RPMI7951 (cell line): ENCODE data around the gene ZNF761. TPM values are rescaled to one million over a fixed set of nuclear protein-coding genes. Genes with fewer than 3 reads are reported as not detected.
"Not testable (repeated sequence)": the region's sequence is repeated elsewhere in the genome, so short reads cannot be mapped to it uniquely, and the experiment has no call there.

Experiments used
- DNase-seq: peaks from one replicate; pipeline ENCODE4 v3.0.0-alpha.2; 2012; ENCODE audit warnings: low read depth
- total RNA-seq: library from RNA; depleted of rRNA; stranded (reverse); fragments of >200 nt; shearing (Covaris generic); gene quantifications from 2 replicates; pipeline ENCODE4 v1.2.3, GENCODE V29; 2014

The ZNF761 gene
- total RNA-seq, 1 experiment from 2014 or later = 16.7 TPM

DNA sequence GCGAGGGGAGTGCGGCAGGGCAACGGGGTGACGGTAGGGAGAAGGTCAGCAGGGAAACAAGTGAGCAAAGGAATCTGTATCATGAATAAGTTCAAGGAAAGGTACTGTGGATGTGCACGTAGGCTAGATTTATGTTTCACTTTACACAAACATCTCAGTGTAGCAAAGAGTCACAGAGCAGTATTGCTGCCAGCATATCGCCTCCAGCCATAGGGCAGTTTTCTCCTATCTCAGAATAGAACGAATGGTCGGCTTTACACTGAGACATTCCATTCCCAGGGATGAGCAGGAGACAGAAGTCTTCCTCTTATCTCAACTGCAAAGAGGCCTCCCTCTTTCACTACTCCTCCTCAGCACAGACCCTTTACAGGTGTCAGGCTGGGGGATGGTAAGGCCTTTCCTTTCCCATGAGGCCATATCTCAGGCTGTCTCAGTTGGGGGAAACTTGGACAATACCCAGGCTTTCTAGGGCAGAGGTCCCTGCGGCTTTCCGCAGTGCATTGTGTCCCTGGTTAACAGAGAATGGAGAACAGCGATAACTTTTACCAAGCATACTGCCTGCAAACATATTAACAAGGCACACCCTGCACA is 28.4 kb downstream of the ZNF761 start:
- DNase-seq = not testable (repeated sequence)

DNA sequence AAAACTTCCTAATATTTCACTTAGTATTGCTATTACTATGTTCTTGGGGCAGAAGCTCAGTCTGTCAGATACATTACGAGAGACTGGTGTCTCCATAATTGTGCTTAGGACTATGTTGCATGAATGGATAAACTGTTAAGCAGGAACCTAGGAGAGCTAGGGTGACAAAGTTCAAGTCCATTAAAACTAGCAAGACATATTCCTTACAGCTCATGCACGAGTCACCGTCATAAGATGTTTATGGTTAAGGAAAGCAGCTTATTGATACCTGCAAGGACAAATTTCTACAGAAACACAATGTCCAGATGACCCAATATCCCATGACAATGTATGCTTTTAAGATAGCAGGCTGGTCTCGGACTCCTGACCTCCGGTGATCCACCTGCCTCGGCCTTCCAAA is 30.1 kb downstream of the ZNF761 start:
- no peak for DNase-seq

DNA sequence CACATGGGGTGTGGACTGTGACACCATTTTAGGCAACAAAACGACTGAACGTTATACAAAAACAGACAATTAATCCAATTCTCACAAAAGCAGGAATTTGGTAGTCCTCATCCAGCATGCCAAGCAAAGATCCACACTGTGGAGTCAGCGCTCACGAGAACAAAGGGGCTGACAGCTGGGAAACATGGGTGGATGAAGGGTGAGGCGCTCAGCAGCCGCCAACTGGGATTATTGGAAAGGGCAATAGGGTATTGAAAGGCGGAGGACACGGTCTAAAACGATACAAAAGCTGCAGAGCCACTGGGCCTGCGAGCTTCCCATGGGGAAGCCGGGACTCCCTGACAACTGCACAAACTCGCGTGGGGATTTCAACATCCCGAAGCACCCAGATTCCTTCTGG is 31.1 kb downstream of the ZNF761 start:
- no peak for DNase-seq

DNA sequence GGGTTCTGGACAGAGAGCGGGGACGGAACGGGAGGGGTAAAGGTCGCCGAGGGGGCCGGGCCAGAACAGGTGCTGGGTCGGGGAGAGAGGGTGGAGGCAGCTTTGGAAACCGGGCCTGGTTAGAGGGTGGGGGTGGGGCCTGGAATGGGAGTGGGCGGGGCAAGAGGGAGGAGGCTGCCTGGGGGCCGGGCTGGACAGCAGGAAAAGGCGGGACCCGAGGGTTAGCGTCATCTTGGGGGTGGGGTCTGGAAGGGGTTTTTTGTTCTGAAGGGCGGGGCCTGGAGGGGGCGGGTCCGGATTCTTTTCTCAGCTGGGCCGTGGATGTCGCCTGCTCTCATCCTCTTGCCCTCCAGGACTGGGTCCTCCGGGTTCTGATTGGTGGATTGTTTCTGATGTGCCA is 31.5 kb downstream of the ZNF761 start:
- peak; percentile 55 for DNase-seq

DNA sequence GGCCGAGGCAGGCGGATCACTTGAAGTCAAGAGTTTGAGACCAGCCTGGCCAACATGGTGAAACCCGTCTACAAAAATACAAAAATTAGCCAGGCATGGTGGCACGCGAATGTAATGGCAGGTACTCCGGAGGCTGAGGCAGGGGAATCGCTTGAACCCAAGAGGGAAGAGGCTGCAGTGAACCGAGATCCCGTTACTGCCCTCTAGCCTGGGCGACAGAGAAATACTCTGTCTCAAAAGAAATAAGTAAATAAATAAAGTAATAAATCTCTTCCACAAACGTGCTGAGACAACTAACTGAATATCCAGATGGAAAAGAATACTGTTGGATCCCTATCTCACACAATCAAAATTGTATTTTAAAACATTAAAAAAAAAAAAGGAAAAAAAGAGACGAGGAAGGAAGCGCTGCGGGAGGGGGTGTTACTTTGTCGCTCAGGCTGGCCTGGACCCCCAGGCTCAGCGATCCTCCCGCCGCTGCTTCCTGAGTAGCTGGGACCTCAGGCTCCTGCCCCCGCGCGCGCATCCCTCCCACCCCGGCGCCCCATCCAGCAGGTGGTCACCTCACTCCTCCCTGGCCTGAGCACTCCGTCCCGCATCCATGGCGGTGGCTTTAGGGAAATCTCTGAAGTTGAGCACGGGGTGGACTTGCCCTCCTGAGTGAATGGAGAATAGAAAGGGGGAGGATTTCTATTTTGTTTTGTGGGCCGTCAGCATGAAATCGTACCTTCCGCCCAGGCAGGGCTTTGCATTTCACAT is 35.1 kb downstream of the ZNF761 start:
- no peak for DNase-seq

DNA sequence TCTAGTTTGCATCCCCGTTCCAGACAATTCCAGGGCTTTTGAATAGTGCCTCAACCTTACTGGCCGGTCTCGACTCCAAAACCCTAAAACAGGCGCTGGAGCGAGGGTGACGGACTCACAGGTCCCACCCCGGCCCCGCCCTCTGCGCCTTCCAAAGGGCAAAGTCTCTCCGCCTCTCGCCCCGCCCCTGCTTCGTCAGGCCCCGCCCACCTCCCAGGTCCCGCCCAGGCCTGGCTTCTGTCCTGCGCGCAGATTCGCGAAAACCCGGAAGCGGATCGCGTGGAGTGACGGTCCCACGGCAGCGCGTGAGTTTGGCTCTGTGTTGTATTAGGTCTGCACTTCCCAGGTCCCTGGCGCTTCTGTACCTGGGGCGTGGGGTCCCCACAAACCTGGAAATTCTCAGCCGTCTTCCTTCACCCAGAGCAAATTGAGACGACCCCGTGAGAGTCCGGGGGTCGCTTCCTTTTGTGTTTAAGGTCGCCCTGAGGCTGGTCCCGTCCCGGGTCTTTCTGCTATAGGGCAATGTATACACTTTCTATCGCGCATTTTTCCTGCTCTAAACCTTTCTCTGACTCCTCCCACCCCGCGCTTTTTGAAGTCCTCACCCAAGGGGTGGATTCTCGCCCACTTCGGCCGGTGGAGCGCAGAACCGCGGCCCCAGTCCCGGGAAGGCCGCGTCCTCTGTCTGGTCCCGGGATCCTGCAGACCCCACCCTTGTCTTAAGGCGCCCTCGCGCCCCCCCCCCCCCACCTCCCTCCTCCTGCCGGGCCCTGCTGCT is 35.9 kb downstream of the ZNF761 start, which contains the start of gene ZNF813:
ZNF813 (plus strand) TSS at position 249 of the 778 bp plus-strand sequence. CDS start 16,090 bp downstream, outside the sequence.
- DNase-seq = peak; percentile 86

DNA sequence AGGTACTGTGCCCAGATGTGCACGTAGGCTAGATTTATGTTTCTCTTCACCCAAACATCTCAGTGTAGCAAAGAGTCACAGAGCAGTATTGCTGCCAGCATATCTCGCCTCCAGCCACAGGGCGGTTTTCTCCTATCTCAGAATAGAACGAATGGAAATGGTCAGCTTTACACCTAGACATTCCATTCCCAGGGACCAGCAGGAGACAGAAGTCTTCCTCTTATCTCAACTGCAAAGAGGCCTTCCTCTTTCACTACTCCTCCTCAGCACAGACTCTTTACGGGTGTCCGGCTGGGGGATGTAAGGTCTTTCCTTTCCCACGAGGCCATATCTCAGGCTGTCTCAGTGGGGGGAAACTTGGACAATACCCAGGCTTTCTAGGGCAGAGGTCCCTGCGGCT is 36.8 kb downstream of the ZNF761 start:
- not testable (repeated sequence) for DNase-seq

DNA sequence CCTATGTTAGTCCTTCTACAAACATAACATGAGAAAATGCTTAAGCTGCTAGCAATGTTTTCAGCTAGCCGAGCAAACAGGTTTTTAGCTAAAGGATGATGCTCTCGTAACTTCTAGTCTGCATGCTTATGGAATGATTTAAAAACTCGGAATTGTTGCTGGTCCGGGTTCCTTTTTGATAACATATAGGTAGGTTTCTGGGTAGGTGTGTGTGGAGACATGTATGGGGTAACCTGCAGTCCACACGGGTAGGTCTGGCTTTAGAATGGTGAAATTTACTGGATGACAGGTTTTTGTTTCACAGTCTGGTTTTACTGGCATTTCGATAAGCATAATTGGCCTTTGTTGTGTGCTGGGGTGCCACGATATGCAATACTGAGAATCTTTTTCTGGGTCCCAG is 40.1 kb downstream of the ZNF761 start:
- DNase-seq = no peak

DNA sequence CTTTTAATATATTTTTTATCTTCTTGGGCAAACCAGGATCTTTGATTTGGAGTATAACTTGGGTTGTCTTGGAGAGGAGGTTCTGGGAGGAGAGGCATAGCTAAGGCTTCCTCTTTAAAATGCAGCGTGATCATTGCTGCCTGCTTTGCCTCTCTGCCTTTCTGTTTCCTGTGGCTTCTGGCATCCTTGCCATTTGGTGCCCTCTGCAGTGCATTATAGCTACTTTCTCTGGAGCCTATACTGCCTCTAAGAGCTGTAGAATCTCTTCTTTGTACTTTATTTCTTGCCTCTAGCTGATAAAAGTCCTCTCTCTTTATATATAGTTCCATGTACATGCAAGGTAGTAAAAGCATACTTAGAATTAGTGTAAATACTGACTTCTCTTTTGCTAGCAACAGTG is 43.0 kb downstream of the ZNF761 start:
- peak; percentile 19 for DNase-seq

DNA sequence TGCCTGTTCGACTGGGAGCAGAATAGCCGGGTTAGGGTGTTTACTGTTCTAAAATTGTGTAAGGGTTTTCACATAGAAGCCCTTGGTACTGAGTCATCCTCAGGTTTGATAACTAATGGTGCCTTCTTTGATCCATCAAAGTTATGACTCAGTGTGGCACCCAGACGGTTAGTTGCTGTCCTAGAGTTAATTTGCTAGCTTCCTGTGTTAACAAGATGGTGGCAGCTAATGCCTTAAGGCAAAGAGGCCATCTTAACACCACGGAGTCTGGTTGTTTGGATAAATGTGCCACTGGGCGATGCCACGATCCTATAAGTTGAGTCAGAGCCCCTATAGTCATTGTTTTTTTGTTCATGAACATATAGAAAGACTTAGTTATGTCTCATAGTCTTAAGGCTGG is 43.7 kb downstream of the ZNF761 start:
- peak; percentile 79 for DNase-seq

DNA sequence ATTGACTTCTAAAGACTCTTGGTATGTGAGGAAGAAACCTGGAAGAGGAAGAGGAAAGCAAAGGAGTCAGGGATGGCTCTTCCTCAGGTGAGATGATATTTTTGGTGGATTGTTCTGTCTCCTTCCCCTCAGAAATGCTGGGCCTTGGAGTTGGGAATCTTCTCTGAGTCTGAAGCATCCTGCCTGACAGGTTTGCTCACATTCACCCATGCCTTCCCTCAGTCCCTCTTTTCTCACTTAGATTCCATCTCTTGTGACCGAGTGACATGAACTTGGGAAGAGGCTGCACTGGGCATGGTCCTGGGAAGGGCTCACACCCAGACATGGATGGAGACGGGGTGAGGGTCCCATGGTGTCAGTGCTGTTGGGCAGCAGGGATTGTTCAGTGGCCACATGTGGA is 52.0 kb downstream of the ZNF761 start:
- DNase-seq = not testable (repeated sequence)

DNA sequence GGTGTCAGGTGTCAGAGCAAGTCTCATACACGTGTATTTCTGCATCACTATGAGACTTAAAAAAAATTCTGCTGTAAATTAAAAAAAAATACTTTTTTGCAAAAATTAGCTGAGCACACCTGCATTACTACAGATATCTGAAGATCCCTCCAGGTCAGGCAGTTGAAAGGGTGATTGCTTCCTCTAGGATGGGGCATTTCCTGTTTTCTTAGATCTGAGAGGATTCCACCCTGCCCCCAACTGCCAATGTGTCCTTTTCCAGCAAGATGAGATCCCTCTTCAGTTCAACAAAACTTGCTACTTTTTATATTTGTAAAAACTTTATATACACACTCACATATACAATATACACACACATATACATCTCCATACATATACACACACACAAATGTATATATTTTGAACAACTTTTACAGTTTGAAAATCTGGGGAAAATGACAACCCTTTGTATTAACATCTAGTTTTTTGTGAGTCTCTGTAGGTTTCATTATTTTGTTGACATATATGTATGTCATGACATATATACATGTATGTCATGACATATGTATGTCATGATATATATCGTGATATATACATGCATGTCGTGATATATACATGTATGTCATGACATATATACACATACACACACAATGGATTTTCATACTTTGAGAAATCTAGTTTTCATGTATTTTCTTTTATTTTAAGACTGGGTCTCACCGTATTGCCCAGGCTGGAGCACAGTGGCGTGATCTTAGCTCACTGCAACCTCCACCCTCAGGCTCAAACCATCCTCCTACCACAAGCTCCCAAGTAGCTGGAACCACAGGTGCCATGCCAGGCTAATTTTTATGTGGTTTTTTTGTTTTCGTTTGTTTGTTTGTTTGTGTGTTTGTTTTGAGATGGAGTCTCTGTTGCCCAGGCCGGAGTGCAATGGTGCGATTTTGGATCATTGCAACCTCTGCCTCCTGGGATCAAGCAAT is 53.5 kb downstream of the ZNF761 start:
- no peak for DNase-seq

DNA sequence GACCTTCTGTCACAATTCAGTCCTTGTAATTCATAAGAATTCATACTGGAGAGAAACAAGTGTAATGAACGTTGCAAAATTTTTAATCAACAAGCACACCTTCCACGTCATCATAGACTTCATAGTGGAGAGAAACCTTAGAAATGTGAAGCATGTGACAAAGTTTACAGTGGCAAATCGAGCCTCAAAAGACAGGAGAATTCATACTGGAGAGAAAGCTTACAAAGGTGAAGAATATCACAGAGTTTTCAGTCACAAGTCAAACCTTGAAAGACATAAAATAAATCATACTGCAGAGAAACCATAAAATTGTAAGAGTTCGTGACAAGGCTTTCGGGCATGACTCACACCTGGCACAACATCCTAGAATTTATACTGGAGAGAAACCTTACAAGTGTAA is 60.4 kb downstream of the ZNF761 start:
- no peak for DNase-seq

DNA sequence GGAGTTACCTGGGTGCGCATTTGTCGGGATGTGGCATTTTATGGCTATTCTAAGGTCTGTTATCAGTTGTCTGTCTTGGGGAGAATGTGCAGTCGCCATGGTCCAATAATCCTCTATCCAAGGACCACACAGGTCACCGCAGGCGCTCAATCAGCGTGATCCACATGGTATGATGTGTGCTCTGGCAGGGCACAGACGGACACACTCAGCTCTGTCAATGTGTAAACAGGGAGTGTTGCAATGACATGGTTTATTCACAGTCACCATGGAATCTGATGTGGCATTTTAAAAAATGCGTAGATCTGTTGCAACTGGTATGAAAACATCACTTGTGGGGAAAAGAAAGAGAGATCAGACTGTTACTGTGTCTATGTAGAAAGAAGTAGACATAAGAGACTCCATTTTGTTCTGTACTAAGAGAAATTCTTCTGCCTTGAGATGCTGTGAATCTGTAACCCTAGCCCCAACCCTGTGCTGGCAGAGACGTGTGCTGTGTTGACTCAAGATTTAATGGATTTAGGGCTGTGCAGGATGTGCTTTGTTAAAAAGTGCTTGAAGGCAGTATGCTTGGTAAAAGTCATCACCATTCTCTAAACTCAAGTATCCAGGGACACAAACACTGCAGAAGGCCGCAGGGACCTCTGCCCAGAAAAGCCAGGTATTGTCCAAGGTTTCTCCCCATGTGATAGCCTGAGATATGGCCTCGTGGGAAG is 65.7 kb downstream of the ZNF761 start:
- not testable (repeated sequence) for DNase-seq

DNA sequence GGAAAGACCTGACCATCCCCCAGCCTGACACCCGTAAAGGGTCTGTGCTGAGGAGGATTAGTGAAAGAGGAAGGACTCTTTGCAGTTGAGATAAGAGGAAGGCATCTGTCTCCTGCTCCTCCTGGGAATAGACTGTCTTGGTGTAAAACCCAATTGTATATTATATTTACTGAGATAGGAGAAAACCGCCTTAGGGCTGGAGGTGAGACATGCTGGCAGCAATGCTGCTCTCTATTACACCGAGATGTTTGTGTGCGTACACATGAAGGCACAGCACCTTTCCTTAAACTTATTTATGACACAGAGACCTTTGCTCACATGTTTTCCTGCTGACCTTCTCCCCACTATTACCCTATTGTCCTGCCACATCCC is 66.2 kb downstream of the ZNF761 start:
- DNase-seq = not testable (repeated sequence)

DNA sequence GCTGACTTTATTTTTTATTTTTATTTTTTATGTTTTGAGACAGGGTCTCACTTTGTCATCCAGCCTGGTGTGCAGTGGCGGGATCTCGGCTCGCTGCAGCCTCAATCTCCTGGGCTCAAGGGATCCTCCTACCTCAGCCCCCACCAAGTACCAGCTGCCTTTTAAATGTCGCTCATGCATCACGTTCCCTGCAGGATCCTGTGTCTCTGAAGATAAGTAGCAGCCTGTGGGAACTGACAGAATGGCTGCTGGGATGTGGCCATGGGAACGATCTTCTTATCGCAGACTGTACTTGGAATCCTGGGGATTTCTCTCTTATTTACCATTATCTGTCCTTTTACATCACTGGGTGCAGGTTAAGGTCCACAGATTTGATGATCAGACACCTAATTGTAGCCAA is 71.4 kb downstream of the ZNF761 start:
- DNase-seq = not testable (repeated sequence)

DNA sequence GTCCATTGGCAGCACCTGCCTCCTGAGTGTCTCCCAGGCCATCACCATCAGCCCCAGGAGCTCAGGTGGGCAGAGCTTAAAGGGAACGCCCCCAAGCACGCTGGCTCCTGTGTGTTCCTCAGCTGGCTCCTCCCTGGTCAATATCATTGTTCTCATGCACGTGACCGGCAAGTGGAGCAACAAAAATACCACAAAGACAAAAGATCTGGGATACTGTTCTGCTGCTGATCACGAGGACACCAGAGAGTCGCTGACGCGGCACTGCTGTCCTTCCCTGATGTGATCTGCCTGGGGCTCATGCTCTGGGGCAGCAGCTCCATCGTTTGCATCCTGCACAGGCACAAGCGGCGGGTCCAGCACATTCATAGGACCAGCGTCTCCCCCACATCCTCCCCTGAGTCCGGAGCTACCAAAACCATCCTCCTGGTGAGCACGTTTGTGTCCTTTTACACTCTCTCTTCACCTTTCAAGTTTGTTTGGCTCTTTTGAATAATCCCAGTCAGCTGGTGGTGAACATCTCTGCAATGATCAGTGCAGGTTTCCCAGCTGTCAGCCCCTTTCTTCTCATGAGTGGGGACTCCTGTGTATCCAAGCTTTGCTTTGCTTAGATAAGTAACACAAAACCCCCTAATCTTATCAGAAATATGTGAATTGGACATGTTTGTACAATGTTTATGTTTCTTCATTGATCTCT is 72.0 kb downstream of the ZNF761 start:
- DNase-seq = not testable (repeated sequence)

DNA sequence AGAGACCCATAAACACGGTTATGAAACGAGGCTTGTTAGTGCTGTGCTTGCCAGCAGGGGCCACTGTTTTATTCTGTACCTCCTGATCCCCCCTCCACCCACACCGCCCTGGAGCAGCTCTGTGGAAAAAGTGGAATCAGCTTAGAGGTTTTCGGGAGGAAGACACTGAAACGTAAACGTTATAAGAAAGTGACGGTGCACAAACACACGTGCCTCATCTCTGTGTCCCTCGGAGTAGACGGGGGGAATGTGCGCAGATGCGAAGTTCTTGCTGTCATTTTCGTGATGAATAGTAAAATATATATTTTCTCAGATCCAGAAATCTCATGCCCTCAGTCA is 72.5 kb downstream of the ZNF761 start:
- DNase-seq = peak; percentile 38

DNA sequence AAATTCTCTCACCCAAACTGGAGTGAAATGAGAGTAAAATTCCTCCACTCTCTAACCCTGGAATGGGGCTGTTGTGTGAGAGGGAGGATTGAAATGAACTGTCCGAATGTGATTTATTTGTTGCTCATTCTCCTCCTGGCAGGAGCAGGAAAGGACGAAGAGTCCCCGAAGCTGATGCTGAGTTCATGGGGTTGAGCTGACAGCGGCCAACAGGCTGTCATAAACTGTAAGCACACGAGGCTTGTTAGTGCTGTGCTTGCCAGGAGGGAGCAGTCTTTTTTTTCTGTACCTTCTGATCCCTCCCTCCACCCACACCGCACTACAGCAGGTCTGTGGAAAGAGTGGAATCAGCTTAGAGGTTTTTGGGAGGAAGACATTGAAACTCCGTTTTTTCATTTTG is 73.1 kb downstream of the ZNF761 start:
- DNase-seq = peak; percentile 25

DNA sequence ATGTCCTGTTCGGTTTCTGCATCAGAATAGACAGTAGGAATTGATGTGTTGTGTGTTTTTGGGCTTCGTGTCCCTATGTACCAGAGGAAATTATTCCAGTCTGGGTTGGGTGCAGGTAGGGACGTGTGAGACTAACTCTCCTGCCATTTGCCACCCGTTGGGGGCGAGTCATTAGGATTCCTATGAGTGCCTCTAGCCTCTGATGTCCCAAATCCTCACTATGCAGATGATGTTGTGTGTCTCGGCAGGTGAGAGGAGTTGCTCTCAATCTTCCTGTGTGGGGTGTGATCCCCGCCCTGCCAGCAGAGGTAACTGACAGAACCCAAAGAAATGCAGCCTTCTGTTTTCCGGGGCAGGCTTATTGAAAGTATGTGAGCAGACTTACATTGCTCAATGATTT is 74.9 kb downstream of the ZNF761 start:
- DNase-seq = no peak
